ENCODE measurements around the gene PYGO1. TPM values are rescaled to one million over a fixed set of nuclear protein-coding genes. Genes with fewer than 3 reads are reported as not detected.
"Not testable (repeated sequence)": the region's sequence is repeated elsewhere in the genome, so short reads cannot be mapped to it uniquely, and the experiment has no call there.

Gene PYGO1
- 10 to 100 TPM; 12.3 to 18.1 (median 17.7) TPM for polyA plus RNA-seq (ENCODE audit: insufficient read length in 4 of 4)

- peak in 3 of 4 donors; percentile 44 to 50 (median 50) for DNase-seq (ENCODE audit: low read depth in 4 of 4, low spot score in 3 of 4)
Observed at GRCh38 chr15:55588070-55588814, at the start of gene PYGO1. Gene PYGO1 (minus strand): TSS chr15:55588345. CDS start chr15:55587883, 462 bp downstream.

DNA sequence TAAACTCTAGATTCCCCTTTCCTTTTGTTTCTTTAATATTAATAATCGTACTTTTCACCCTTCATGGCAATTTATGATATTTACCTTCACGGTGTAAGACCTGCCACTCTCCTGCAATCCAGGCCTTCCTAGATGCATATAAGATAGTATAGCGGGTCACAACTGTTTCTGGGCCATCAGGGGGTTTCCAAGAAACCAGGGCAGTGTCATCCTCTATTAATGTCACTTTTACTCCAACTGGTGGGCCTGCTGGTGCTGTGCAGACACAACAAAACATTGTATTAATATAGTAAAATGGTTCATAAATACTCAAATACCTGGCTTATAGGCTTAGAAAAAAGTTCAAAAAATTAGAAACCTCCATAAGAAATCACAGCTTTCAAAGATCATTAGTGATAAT is 48.9 kb upstream of the PYGO1 start:
- DNase-seq (ENCODE audit: low read depth in 4 of 4, low spot score in 3 of 4), result no peak

DNA sequence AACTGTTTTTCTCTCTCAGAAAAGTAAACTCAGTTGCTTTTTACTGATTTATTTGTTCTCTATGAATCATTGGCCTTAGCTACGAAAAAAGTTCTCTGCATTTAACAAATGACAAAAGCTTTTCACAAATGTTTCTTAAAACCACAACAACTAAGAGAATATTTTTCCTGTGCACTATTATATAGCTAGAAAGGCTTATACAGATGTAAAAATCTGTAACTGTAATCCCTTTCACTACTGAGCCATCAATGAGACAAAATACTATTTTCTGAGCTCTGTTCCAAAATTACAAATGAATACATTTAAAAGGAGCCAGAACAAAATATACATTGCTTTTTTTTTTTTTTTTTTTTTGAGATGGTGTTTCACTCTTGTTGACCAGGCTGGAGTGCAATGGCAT is 45.6 kb upstream of the PYGO1 start:
- DNase-seq (ENCODE audit: low read depth in 4 of 4, low spot score in 3 of 4), result no peak

DNA sequence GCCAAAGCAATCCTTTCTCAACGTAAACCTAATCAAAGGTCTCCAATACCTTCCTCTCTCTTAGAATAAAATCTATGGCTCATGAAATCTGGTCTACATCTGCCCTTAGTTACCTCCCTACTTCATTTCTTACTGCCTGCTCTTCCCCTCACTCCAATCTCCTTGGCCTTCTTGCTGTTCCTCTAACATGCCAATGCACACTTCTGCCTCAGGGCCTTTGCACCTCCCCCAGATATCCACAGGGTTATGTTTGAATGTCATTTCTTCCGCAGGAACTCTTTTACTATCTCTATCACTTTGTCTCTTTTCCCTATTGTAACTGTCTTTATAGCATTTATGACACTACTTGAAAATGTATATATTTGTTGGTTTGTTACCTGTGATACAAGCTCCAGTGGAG is 44.3 kb upstream of the PYGO1 start:
- DNase-seq (ENCODE audit: low read depth in 4 of 4, low spot score in 3 of 4), result no peak

- DNase-seq (ENCODE audit: low read depth in 4 of 4, low spot score in 3 of 4), result no peak
Observed at GRCh38 chr15:55630858-55631257, 42.7 kb upstream of the PYGO1 start.

DNA sequence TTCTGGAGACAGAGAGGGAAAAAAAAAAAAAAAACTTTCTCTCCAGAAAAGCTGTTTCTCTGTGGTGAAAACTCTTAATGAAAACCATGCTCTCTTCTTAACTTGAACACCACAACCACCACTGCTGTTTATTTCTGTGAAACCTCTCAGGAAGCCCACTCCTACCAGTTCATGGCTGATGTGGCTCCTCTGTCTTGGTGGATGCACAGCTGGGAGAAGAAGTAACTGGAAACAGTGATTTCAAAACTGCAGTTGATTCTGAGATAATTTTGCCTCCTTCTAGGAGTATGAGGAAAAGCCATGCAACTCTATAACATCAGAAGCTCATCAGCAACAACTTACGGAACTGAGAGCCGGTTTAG is 40.2 kb upstream of the PYGO1 start:
- no peak for DNase-seq (ENCODE audit: low read depth in 4 of 4, low spot score in 3 of 4)

GRCh38 chr15:55627730-55628368 is 39.7 kb upstream of the PYGO1 start:
- DNase-seq (ENCODE audit: low read depth in 4 of 4, low spot score in 3 of 4), result no peak

GRCh38 chr15:55619783-55620182 is 31.6 kb upstream of the PYGO1 start:
- no peak for DNase-seq (ENCODE audit: low read depth in 4 of 4, low spot score in 3 of 4)

DNA sequence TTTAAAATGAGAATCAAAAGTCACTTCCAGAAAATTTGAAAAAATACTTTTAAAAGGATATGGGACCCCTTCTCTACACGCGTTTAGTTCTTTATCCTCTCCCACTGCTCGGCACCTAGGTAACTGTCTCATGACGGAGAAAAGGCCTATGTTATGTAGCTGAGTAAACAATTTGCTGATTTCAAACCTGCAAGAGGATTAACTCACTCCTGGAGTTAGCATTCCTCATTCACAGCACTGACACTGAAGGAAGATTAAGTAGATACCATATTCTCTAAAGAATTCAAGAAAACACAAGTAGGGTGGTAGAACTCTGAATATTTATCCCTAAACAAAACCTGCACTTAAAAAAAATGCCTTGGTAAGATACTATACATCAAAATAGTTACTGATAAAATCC is 30.2 kb upstream of the PYGO1 start:
- DNase-seq (ENCODE audit: low read depth in 4 of 4, low spot score in 3 of 4), result no peak

GRCh38 chr15:55615445-55615844 is 27.3 kb upstream of the PYGO1 start:
- no peak for DNase-seq (ENCODE audit: low read depth in 4 of 4, low spot score in 3 of 4)

- no peak for DNase-seq (ENCODE audit: low read depth in 4 of 4, low spot score in 3 of 4)
Observed at GRCh38 chr15:55613727-55614126, 25.6 kb upstream of the PYGO1 start.

DNA sequence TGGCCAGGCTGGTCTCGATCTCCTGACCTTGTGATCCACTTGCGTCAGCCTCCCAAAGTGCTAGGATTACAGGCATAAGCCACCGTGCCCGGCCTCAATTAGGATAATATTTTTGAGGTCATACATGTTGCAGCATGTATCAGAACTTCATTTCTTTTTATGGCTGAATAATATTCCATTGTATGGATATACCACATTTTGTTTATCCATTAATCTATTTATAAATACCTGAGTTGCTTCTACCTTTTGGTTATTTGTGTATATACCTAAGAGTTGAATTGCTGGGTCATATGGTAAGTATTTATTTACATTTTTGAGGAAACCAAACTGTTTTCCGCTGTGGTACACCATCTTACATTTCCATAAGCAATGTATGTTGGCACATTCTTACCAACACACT is 18.1 kb upstream of the PYGO1 start:
- DNase-seq (ENCODE audit: low read depth in 4 of 4, low spot score in 3 of 4), result no peak

GRCh38 chr15:55601374-55601773 is 13.2 kb upstream of the PYGO1 start:
- DNase-seq (ENCODE audit: low read depth in 4 of 4, low spot score in 3 of 4), result no peak

DNA sequence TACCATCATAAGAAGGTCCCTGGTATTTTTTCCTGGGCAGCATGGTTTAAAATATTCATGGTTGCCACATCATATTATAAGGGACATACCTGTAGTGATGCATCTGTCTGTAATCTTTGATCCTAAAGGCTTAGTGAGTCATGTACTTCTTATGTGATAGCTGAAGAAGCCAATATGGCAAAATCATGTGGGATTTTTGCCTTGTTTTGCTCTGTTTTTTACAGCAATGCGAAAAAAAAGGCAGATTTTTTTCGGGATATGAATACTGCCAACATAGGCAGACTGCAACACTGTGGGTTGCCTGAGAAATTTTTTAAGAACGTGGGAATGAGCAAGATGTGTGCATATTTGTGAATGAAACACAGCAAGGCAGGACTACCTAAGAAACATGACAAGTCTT is 11.3 kb upstream of the PYGO1 start:
- no peak for DNase-seq (ENCODE audit: low read depth in 4 of 4, low spot score in 3 of 4)

DNA sequence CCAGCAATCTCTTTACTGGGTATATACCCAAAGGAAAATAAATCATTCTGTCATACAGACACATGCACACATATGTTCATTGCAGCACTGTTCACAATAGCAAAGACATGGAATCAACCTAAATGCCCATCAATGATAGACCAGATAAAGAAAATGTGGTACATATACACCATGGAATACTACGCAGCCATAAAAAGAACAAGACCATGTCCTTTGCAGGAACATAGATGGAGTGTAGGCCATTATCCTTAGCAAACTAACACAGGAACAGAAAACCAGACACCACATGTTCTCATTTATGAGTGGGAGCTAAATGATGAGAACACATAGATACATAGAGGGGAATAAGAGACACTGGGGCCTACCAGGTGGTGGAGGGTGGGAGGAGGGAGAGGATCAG is 4.9 kb upstream of the PYGO1 start:
- DNase-seq (ENCODE audit: low read depth in 4 of 4, low spot score in 3 of 4), result not testable (repeated sequence)

- no peak for DNase-seq (ENCODE audit: low read depth in 4 of 4, low spot score in 3 of 4)
Observed at GRCh38 chr15:55590788-55591187, 2.6 kb upstream of the PYGO1 start.

- peak in 1 of 4 donors; percentile 7 for DNase-seq (ENCODE audit: low read depth in 4 of 4, low spot score in 3 of 4)
Observed at GRCh38 chr15:55589287-55589686, 1.1 kb upstream of the PYGO1 start.

- peak in 1 of 4 donors; percentile 23 for DNase-seq (ENCODE audit: low read depth in 4 of 4, low spot score in 3 of 4)
Observed at GRCh38 chr15:55588815-55589115, 620 bp upstream of the PYGO1 start.

DNA sequence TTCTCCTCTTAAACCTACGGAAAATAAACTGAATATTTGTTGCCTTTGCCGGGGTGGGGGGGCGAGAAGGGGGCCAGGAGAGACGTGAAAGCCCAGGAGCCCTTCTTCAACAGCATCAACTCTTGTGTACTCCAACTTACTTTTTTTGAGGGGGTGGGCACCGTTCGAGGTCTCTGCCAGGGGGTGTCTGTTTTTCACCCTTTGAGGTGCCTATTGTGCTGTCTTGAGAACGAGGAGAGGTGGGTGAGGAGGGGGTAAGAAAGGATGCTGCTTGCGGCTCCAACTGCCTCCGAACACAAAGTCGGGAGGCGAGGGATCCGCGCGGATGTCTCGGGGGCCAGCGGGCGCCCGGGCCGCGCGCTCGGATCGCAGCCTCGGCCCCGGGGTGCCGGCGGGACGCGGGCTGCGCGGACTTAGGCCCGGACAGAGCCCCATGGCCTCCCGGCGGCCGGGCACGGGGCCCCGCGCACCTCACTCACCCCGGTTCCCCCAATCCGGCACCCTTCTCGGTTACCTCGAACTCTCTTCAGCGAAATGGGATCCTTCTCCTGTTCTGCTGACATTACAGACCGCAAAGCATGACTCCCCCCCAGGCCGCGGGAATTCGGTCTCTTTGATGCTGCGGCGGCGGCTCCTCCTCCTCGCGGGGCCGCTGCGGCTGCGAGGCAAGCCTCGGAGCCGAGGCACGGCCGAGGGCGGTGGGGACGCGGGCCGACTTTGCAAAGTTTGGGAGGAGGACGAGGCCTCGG is 650 bp downstream of the PYGO1 start:
- DNase-seq (ENCODE audit: low read depth in 4 of 4, low spot score in 3 of 4), result peak in 3 of 4 donors; percentile 30 to 43 (median 43)

DNA sequence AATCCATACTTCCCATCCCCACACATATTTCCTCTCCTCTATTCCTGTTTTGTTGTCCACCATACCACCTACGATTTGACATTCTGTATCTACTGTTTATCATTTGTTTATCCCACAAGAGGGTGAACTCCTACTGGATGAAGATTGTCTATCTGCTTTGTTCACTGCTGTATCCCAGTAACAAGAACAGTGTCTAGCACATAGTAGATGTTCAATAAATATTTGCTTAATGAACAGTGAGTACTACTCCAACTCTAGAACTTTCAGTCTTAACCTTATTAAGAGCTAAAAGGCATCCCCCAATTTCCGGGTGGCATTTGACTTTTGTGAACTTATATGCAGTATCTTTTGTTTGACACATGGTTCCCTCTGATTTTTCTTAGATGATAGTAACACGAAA is 1.3 kb downstream of the PYGO1 start:
- no peak for DNase-seq (ENCODE audit: low read depth in 4 of 4, low spot score in 3 of 4)

DNA sequence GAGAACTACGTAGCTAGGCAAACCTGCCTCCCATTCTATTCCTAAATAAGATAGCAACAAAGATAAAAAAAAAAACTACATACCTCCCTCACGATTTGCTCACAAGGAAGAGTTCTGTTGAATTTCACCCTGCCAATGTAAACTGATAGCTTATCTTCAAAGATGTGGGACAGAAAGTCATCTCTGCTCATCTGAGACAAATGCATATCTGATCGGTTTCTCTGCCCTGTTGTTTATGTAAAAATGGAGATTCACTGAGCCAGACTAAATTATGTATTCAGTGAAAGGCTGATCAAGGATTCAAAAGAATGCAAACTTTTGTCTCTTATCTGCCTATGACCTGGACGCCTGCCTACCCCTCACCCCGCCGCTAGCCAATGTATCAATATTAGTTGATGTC is 11.2 kb downstream of the PYGO1 start:
- DNase-seq (ENCODE audit: low read depth in 4 of 4, low spot score in 3 of 4), result no peak

GRCh38 chr15:55574096-55574495 is 14.0 kb downstream of the PYGO1 start:
- DNase-seq (ENCODE audit: low read depth in 4 of 4, low spot score in 3 of 4), result no peak
